HEK293T (cell line): ENCODE results near the gene NR6A1.

Experiments used
- CTCF ChIA-PET: fragments of 350-600 bp; formaldehyde crosslinking; extraction: SDS; loops from one replicate; lab custom pipeline; 2021; ENCODE audit warnings: antibody characterized with exemption, inconsistent platforms; lab: Yijun Ruan, JAX
- POLR2A ChIA-PET: fragments of 350-600 bp; formaldehyde crosslinking; extraction: SDS; loops from one replicate; lab custom pipeline; 2020; ENCODE audit warnings: antibody characterized with exemption, inconsistent platforms; lab: Yijun Ruan, JAX
- DNase-seq: peaks from one replicate; pipeline ENCODE4 v3.0.0; 2012; ENCODE audit warnings: mixed read lengths; ENCODE audit errors: extremely low spot score
- ARNT ChIP-seq: fragments of 450-650 bp; IDR thresholded peaks from 2 replicates; pipeline ENCODE4 v1.6.1; 2017; ENCODE audit warnings: mild to moderate bottlenecking
- BHLHE40 ChIP-seq: fragments of 450-650 bp; IDR thresholded peaks from 2 replicates; pipeline ENCODE4 v1.6.1; 2016; ENCODE audit warnings: mild to moderate bottlenecking, moderate library complexity, borderline replicate concordance
- CTBP1 ChIP-seq: fragments of 450-650 bp; IDR thresholded peaks from 2 replicates; pipeline ENCODE4 v1.6.1; 2016; ENCODE audit warnings: borderline replicate concordance
- ELF4 ChIP-seq: fragments of 450-650 bp; IDR thresholded peaks from 2 replicates; pipeline ENCODE4 v1.6.1; 2017; ENCODE audit warnings: antibody characterized with exemption
- FOXA1 ChIP-seq: fragments of 450-650 bp; IDR thresholded peaks from 2 replicates; pipeline ENCODE4 v1.6.1; 2016; ENCODE audit warnings: mild to moderate bottlenecking
- FOXK2 ChIP-seq: fragments of 450-650 bp; IDR thresholded peaks from 2 replicates; pipeline ENCODE4 v1.6.1; 2016; ENCODE audit warnings: mild to moderate bottlenecking
- FOXM1 ChIP-seq: fragments of 450-650 bp; IDR thresholded peaks from 2 replicates; pipeline ENCODE4 v1.6.1; 2017; ENCODE audit warnings: mild to moderate bottlenecking, borderline replicate concordance
- HDGF ChIP-seq: fragments of 450-650 bp; IDR thresholded peaks from 2 replicates; pipeline ENCODE4 v1.6.1; 2017; ENCODE audit warnings: antibody characterized with exemption, borderline replicate concordance
- L3MBTL2 ChIP-seq: fragments of 450-650 bp; conservative IDR thresholded peaks from 2 replicates; pipeline ENCODE4 v1.6.1; 2016; ENCODE audit warnings: mild to moderate bottlenecking
- LEF1 ChIP-seq: fragments of 450-650 bp; IDR thresholded peaks from 2 replicates; pipeline ENCODE4 v1.6.1; 2017; ENCODE audit warnings: mild to moderate bottlenecking, borderline replicate concordance
- NFRKB ChIP-seq: fragments of 450-650 bp; IDR thresholded peaks from 2 replicates; pipeline ENCODE4 v1.6.1; 2016; ENCODE audit warnings: mild to moderate bottlenecking, moderate library complexity
- PKNOX1 ChIP-seq: fragments of 450-650 bp; IDR thresholded peaks from 2 replicates; pipeline ENCODE4 v1.6.1; 2016
- SP1 ChIP-seq: fragments of 450-650 bp; IDR thresholded peaks from 2 replicates; pipeline ENCODE4 v1.6.1; 2017
- SUZ12 ChIP-seq: fragments of 450-650 bp; IDR thresholded peaks from 2 replicates; pipeline ENCODE4 v1.6.1; 2016; ENCODE audit warnings: mild to moderate bottlenecking
- TARDBP ChIP-seq: fragments of 450-650 bp; IDR thresholded peaks from 2 replicates; pipeline ENCODE4 v1.6.1; 2016
- ZNF384 ChIP-seq: fragments of 450-650 bp; IDR thresholded peaks from 2 replicates; pipeline ENCODE4 v1.6.1; 2016

Gene NR6A1

DNA sequence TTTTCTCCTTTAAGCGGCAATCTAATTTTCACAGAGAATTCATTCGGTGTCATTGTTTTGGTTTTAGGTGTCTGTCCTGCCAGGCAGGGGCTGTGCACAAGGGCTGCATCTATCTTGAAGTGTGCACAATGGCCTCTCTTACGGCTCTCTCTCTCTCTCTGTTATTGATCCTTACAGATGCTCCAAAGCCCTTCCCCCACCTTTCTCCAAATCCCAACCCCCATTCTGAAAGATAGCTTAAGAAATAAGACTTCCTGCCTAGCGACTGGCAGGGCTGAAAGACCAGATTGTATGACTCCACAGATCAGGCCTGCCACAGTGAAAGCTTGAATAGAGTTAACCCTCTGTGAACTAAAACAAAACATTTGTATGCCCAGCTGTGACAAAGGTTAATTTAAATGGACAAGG, 177.5 kb downstream of the NR6A1 start:
- POLR2A ChIA-PET: no interaction called here
- TF ChIP-seq HDGF (no peak), SP1 (no peak), NFRKB (no peak), LEF1 (no peak), CTBP1 (no peak), TARDBP (no peak), FOXK2 (no peak), L3MBTL2 (no peak), ELF4 (no peak), ZNF384 (no peak), ARNT (no peak), PKNOX1 (no peak)
- no peak for DNase-seq
- CTCF ChIA-PET: interaction anchor here (0.7 to 2.5 kb wide), 3 partner anchors 24 to 42 kb away, joined by 4 to 11 read pairs (median 5); no protein-coding TSS in a partner anchor

DNA sequence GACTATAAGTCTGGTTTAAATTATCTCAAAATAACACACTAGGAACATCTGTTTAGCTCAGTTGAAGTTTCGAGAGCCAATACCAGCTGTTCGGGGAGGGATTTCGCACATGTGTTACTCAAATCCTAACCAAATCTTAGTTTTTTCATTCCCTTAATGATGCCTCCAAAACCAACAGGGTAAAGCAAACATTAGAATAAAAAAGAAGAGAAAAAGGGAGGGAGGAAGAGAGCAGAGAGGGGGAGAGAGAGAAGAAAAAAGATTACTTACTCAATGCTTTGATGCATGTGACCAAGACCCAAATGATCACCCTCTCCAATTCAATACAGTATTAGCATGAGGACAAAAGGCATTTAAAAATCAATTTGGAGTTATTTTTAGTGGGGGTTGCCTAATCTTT, 177.9 kb downstream of the NR6A1 start:
- no peak for DNase-seq
- no peak for TF ChIP-seq NFRKB
- no peak for TF ChIP-seq ZNF384
- TF ChIP-seq LEF1: no peak
- no peak for TF ChIP-seq HDGF
- no peak for TF ChIP-seq ELF4
- no peak for TF ChIP-seq SUZ12
- no peak for TF ChIP-seq FOXA1
- TF ChIP-seq TARDBP: no peak
- TF ChIP-seq FOXK2: no peak
- no peak for TF ChIP-seq SP1
- POLR2A ChIA-PET: no interaction called here
- CTCF ChIA-PET: interaction anchor here (2.3 to 2.5 kb wide), 2 partner anchors 24 to 42 kb away, joined by 5 to 11 read pairs; no protein-coding TSS in a partner anchor

GRCh38 chr9:124590889-124591641, 180.0 kb downstream of the NR6A1 start:
- ChIA-PET CTCF (no interaction called here), POLR2A (no interaction called here)
- no peak for DNase-seq
- TF ChIP-seq PKNOX1: no peak
- no peak for TF ChIP-seq SUZ12
- TF ChIP-seq HDGF: no peak
- no peak for TF ChIP-seq NFRKB
- TF ChIP-seq ELF4: no peak
- TF ChIP-seq FOXK2: no peak
- no peak for TF ChIP-seq TARDBP
- TF ChIP-seq ZNF384: no peak
- no peak for TF ChIP-seq LEF1
- TF ChIP-seq CTBP1: no peak
- TF ChIP-seq FOXA1: no peak
- no peak for TF ChIP-seq L3MBTL2
- no peak for TF ChIP-seq SP1
- TF ChIP-seq BHLHE40: no peak
- no peak for TF ChIP-seq ARNT
- TF ChIP-seq FOXM1: no peak

DNA sequence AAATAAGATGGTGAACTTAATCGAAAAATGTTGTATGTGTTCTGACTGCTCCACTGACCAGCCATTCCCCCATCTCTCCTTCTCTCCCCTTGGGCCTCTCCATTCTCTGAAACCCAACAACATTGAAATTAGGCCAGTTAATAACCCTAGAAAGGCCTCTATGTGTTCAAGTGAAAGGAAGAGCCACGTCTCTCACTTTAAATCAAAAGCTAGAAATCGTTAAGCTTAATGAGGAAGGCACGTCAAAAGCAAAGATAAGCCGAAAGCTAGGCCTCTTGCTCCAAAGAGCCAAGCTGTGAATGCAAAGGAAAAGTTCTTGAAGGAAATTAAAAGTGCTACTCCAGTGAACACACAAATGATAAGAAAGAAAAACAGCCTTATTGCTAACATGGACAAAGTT, 186.5 kb downstream of the NR6A1 start:
- ChIA-PET POLR2A (no interaction called here), CTCF (no interaction called here)
- DNase-seq: no peak
- TF ChIP-seq FOXM1 (no peak), HDGF (no peak), TARDBP (no peak), SP1 (no peak), SUZ12 (no peak), FOXK2 (no peak), ELF4 (no peak), FOXA1 (no peak), CTBP1 (no peak), NFRKB (no peak), PKNOX1 (no peak), ARNT (no peak), LEF1 (no peak)

DNA sequence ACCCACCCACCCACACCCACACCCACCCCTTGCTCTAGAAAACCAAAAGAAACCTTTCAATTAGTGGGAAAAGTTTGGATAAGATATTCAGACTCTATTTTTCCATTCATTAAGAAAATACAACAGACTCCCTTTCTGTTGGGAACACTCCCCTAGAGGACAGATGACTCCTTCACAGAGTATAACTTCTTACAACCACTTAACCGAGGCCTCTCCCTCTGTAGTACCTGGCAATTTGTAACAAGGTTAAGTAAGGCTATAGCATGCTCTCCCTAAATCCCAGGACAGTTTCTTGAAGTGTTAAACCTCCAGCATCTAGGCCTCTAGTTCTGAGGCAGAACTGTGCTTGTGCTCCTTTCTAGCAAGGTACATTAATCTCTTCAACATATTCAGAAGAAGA, 188.0 kb downstream of the NR6A1 start:
- ChIA-PET CTCF (no interaction called here), POLR2A (no interaction called here)
- no peak for TF ChIP-seq ARNT
- TF ChIP-seq LEF1: no peak
- no peak for TF ChIP-seq L3MBTL2
- no peak for TF ChIP-seq ELF4
- no peak for TF ChIP-seq NFRKB
- no peak for DNase-seq

DNA sequence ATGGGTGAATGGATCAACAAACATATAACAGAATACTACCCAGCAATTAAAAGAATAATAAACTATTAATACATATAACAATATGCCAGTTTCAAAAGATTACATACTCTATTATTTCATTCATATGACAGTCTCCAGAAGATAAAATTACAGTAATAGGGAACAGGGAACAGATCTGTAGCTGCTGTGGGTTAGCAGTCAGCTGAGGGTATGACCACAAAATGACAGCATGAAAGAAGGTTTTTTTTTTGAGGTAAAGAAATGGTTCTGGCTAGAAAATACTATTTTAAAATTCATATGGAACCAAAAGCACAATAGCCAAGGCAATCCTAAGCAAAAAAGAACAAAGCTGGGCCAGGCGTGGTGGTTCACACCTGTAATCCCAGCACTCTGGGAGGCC, 190.9 kb downstream of the NR6A1 start:
- POLR2A ChIA-PET: no interaction called here
- DNase-seq: no peak
- CTCF ChIA-PET: no interaction called here
- TF ChIP-seq L3MBTL2 (no peak), ARNT (no peak), ELF4 (no peak), FOXA1 (no peak), LEF1 (no peak), FOXK2 (no peak), FOXM1 (no peak), TARDBP (no peak), ZNF384 (no peak), PKNOX1 (no peak), BHLHE40 (no peak), SUZ12 (no peak), SP1 (no peak), CTBP1 (no peak), NFRKB (no peak), HDGF (no peak)
